Osteocyte (in vitro differentiated cells): Measurements from ENCODE around the gene HNF1B. TPM values are rescaled to one million over a fixed set of nuclear protein-coding genes. Genes with fewer than 3 reads are reported as not detected.

ENCODE experiments used
- DNase-seq: peaks from one replicate; pipeline ENCODE4 v3.0.0; 2021; ENCODE audit warnings: mixed read lengths; ENCODE audit not compliant: unreplicated experiment; ENCODE audit errors: extremely low spot score
- H3K27ac Mint-ChIP-seq: one replicate; pipeline ENCODE4 v1.8.0; 2021; ENCODE audit warnings: mild to moderate bottlenecking, mixed read lengths; ENCODE audit not compliant: unreplicated experiment
- H3K27me3 Mint-ChIP-seq: one replicate; pipeline ENCODE4 v1.8.0; 2021; ENCODE audit warnings: mixed read lengths; ENCODE audit not compliant: unreplicated experiment
- H3K36me3 Mint-ChIP-seq: one replicate; pipeline ENCODE4 v1.8.0; 2021; ENCODE audit warnings: mixed read lengths; ENCODE audit not compliant: unreplicated experiment
- H3K4me1 Mint-ChIP-seq: one replicate; pipeline ENCODE4 v1.8.0; 2021; ENCODE audit warnings: mixed read lengths; ENCODE audit not compliant: unreplicated experiment
- H3K4me3 Mint-ChIP-seq: one replicate; pipeline ENCODE4 v1.8.0; 2021; ENCODE audit warnings: mild to moderate bottlenecking, moderate library complexity, mixed read lengths; ENCODE audit not compliant: unreplicated experiment
- H3K9me3 Mint-ChIP-seq: one replicate; pipeline ENCODE4 v1.8.0; 2021; ENCODE audit warnings: mixed read lengths; ENCODE audit not compliant: unreplicated experiment
- CTCF ChIP-seq: fragments of 200-600 bp; sonication (generic); IDR thresholded peaks from 2 replicates; pipeline ENCODE4 v1.5.0; 2021; ENCODE audit warnings: antibody characterized with exemption, mild to moderate bottlenecking, moderate library complexity
- total RNA-seq: library from RNA; stranded (reverse); gene quantifications from 2 replicates; pipeline ENCODE4 v1.2.1, GENCODE V29; 2021

The HNF1B gene
- total RNA-seq, 1 donor from 2014 or later: 8.1 TPM

- no peaks in the 10 kb centered on the region for H3K9me3 Mint-ChIP-seq
- DNase-seq: no peak
- peak overlapping the region; percentile 11 for H3K27ac Mint-ChIP-seq
- H3K27me3 Mint-ChIP-seq: peaks cover 21% of the 10 kb centered on the region
- TF ChIP-seq CTCF: peak; percentile 36
- no peaks in the 10 kb centered on the region for H3K36me3 Mint-ChIP-seq
- H3K4me1 Mint-ChIP-seq: peaks cover 21% of the 10 kb centered on the region
- H3K4me3 Mint-ChIP-seq: no peak overlapping the region
Observed at GRCh38 chr17:37737081-37737480, 7.8 kb downstream of the HNF1B start.

- Mint-ChIP-seq H3K4me1 (peaks cover 17% of the 10 kb centered on the region), H3K27ac (no peak overlapping the region), H3K9me3 (no peaks in the 10 kb centered on the region), H3K36me3 (no peaks in the 10 kb centered on the region), H3K4me3 (no peak overlapping the region), H3K27me3 (peaks cover 16% of the 10 kb centered on the region)
- DNase-seq: no peak
- TF ChIP-seq CTCF: no peak
Observed at GRCh38 chr17:37736428-37736827, 8.4 kb downstream of the HNF1B start.

- no peaks in the 10 kb centered on the region for H3K36me3 Mint-ChIP-seq
Observed at GRCh38 chr17:37735165-37735564, 9.7 kb downstream of the HNF1B start.

GRCh38 chr17:37732316-37732715 is 12.5 kb downstream of the HNF1B start:
- no peak overlapping the region for H3K4me3 Mint-ChIP-seq
- H3K27ac Mint-ChIP-seq: no peak overlapping the region
- no peaks in the 10 kb centered on the region for H3K27me3 Mint-ChIP-seq
- no peaks in the 10 kb centered on the region for H3K36me3 Mint-ChIP-seq
- DNase-seq: no peak
- no peaks in the 10 kb centered on the region for H3K9me3 Mint-ChIP-seq
- peaks cover 6% of the 10 kb centered on the region for H3K4me1 Mint-ChIP-seq
- TF ChIP-seq CTCF: no peak

More at GRCh38 chr17:37735165-37735564, 9.7 kb downstream of the HNF1B start:
- Mint-ChIP-seq H3K4me3 (no peak overlapping the region), H3K27me3 (peaks cover 5% of the 10 kb centered on the region), H3K4me1 (peaks cover 15% of the 10 kb centered on the region), H3K27ac (no peak overlapping the region), H3K9me3 (no peaks in the 10 kb centered on the region)
- no peak for TF ChIP-seq CTCF
- DNase-seq: no peak

- no peak for DNase-seq
- no peaks in the 10 kb centered on the region for H3K9me3 Mint-ChIP-seq
- no peaks in the 10 kb centered on the region for H3K36me3 Mint-ChIP-seq
- no peak overlapping the region for H3K27ac Mint-ChIP-seq
- no peak for TF ChIP-seq CTCF
- H3K4me1 Mint-ChIP-seq: peaks cover 5% of the 10 kb centered on the region
- no peaks in the 10 kb centered on the region for H3K27me3 Mint-ChIP-seq
- no peak overlapping the region for H3K4me3 Mint-ChIP-seq
Observed at GRCh38 chr17:37731056-37731455, 13.8 kb downstream of the HNF1B start.
